ENCODE results near the gene IL22. TPM values are rescaled to one million over a fixed set of nuclear protein-coding genes. Genes with fewer than 3 reads are reported as not detected.

IL22 gene
- total RNA-seq, 1 experiment from 2014 or later = not detected

GRCh38 chr12:68225576-68226476, 27.6 kb downstream of the IL22 start, which contains the start of gene IL26 (continued):
- TF ChIP-seq ATF6 (CRISPR knock-in tag; IDR thresholded peaks at IDR 0.05) = no peak
- TF ChIP-seq ZBTB21 (CRISPR knock-in tag; IDR thresholded peaks at IDR 0.05; ENCODE audit: borderline replicate concordance) = no peak

- ChIA-PET CTCF (interaction anchor here (0.6 to 4.2 kb wide), 6 partner anchors 53 to 1205 kb away, joined by 3 to 26 read pairs (median 5); no protein-coding TSS in a partner anchor), POLR2A (no interaction called here)
- H3K27me3 Mint-ChIP-seq (ENCODE audit: low read depth) = no peaks in the 10 kb centered on the region
- H3K36me3 Mint-ChIP-seq = no peaks in the 10 kb centered on the region
- DNase-seq (ENCODE audit: low spot score) (no peak), ATAC-seq (no peak)
- H3K4me3 Mint-ChIP-seq = no peak overlapping the region
- TF ChIP-seq ZNF425 (CRISPR knock-in tag; conservative IDR thresholded peaks at IDR 0.05) (no peak), ZNF532 (CRISPR knock-in tag; IDR thresholded peaks at IDR 0.05; ENCODE audit: borderline replicate concordance) (no peak), TEAD1 (CRISPR knock-in tag; IDR thresholded peaks at IDR 0.05) (no peak), ZMAT4 (CRISPR knock-in tag; IDR thresholded peaks at IDR 0.05) (no peak), ZNF121 (CRISPR knock-in tag; IDR thresholded peaks at IDR 0.05) (no peak), IRF2 (CRISPR knock-in tag; IDR thresholded peaks at IDR 0.05; ENCODE audit: borderline replicate concordance, low read depth) (no peak), ZBTB21 (CRISPR knock-in tag; IDR thresholded peaks at IDR 0.05; ENCODE audit: borderline replicate concordance) (no peak), CBFB (CRISPR knock-in tag; IDR thresholded peaks at IDR 0.05; ENCODE audit: low read depth) (no peak), FOXJ3 (CRISPR knock-in tag; IDR thresholded peaks at IDR 0.05; ENCODE audit: borderline replicate concordance) (no peak), ZNF317 (CRISPR knock-in tag; IDR thresholded peaks at IDR 0.05; ENCODE audit: borderline replicate concordance, low read depth) (no peak), NR3C1 (CRISPR knock-in tag; conservative IDR thresholded peaks at IDR 0.05; ENCODE audit: low read depth) (no peak), MYBL2 (CRISPR knock-in tag; IDR thresholded peaks at IDR 0.05) (no peak)
- H3K4me1 Mint-ChIP-seq = peaks cover 11% of the 10 kb centered on the region
- H3K27ac Mint-ChIP-seq = no peak overlapping the region
- no peaks in the 10 kb centered on the region for H3K9me3 Mint-ChIP-seq
Observed at GRCh38 chr12:68224613-68225285, 28.7 kb downstream of the IL22 start.
